ENCODE measurements around the gene LANCL2. TPM values are rescaled to one million over a fixed set of nuclear protein-coding genes. Genes with fewer than 3 reads are reported as not detected.
"Not testable (repeated sequence)": the region's sequence is repeated elsewhere in the genome, so short reads cannot be mapped to it uniquely, and the experiment has no call there.

The LANCL2 gene
- total RNA-seq, 4 donors from 2014 or later, result 6.4 to 27.0 (median 15.6) TPM

GRCh38 chr7:55396233-55396785, 31.2 kb downstream of the LANCL2 start:
- in situ Hi-C loops (cut with MboI; ENCODE audit: low pct_ligation_motif_present in 1 of 4, low pct_unique_long_range_greater_than_20kb in 1 of 4, low sequenced_read_pairs in 3 of 4) (no loop called here), intact Hi-C loops (cut with DNase I; ENCODE audit: low total_unique reads) (no loop called here)
- Histone ChIP-seq H3K4me1 (no peaks in the 10 kb centered on the region), H3K4me3 (no peak overlapping the region), H3K9me3 (no peaks in the 10 kb centered on the region), H3K27me3 (no peaks in the 10 kb centered on the region), H3K36me3 (peaks cover 0 to 7% (median 3%) of the 10 kb centered on the region in 4 donors), H3K27ac (no peak overlapping the region)
- no peak for DNase-seq
- 91 to 92% methylated on average over 4 to 11 of the region's 11 CpGs for WGBS, 2 donors (ENCODE audit: low coverage in 1 of 2)
- TF ChIP-seq POLR2A (IDR thresholded peaks at IDR 0.05), result no peak
- TF ChIP-seq CTCF (IDR thresholded peaks at IDR 0.05), result no peak
- TF ChIP-seq POLR2AphosphoS5 (IDR thresholded peaks at IDR 0.05), result no peak
- no peak for TF ChIP-seq EP300 (IDR thresholded peaks at IDR 0.05; ENCODE audit: low read depth)

- Histone ChIP-seq H3K4me3 (no peak overlapping the region), H3K36me3 (peaks cover 0 to 7% (median 3%) of the 10 kb centered on the region in 4 donors), H3K9me3 (no peaks in the 10 kb centered on the region), H3K4me1 (no peaks in the 10 kb centered on the region), H3K27me3 (no peaks in the 10 kb centered on the region), H3K27ac (no peak overlapping the region)
- TF ChIP-seq POLR2A (IDR thresholded peaks at IDR 0.05), result no peak
- TF ChIP-seq EP300 (IDR thresholded peaks at IDR 0.05; ENCODE audit: low read depth), result no peak
- TF ChIP-seq CTCF (IDR thresholded peaks at IDR 0.05), result no peak
- TF ChIP-seq POLR2AphosphoS5 (IDR thresholded peaks at IDR 0.05), result no peak
- no peak for DNase-seq
- in situ Hi-C loops (cut with MboI; ENCODE audit: low pct_ligation_motif_present in 1 of 4, low pct_unique_long_range_greater_than_20kb in 1 of 4, low sequenced_read_pairs in 3 of 4), result no loop called here
- intact Hi-C loops (cut with DNase I; ENCODE audit: low total_unique reads), result no loop called here
- 90 to 94% methylated on average over 2 to 3 of the region's 3 CpGs for WGBS, 2 donors (ENCODE audit: low coverage in 1 of 2)
These were observed 32.5 kb downstream of the LANCL2 start for GRCh38 chr7:55397617-55398016.

GRCh38 chr7:55400191-55400590, 35.1 kb downstream of the LANCL2 start:
- no peak for DNase-seq
- in situ Hi-C loops (cut with MboI; ENCODE audit: low pct_ligation_motif_present in 1 of 4, low pct_unique_long_range_greater_than_20kb in 1 of 4, low sequenced_read_pairs in 3 of 4), result loop anchor here in 3 of 4 donors (25.0 kb wide), 2 partner anchors 113 to 638 kb away; partner anchors contain the start of gene SEC61G (in 2 of the 3)
- no peak overlapping the region for H3K4me3 ChIP-seq
- intact Hi-C loops (cut with DNase I; ENCODE audit: low total_unique reads), result no loop called here
- H3K4me1 ChIP-seq, result no peaks in the 10 kb centered on the region
- 83 to 92% methylated on average over 1 to 2 of the region's 2 CpGs for WGBS, 2 donors (ENCODE audit: low coverage in 1 of 2)
- peaks cover 0 to 6% (median 0%) of the 10 kb centered on the region in 4 donors for H3K36me3 ChIP-seq
- TF ChIP-seq POLR2A (IDR thresholded peaks at IDR 0.05), result no peak
- no peak for TF ChIP-seq POLR2AphosphoS5 (IDR thresholded peaks at IDR 0.05)
- TF ChIP-seq EP300 (IDR thresholded peaks at IDR 0.05; ENCODE audit: low read depth), result no peak
- TF ChIP-seq CTCF (IDR thresholded peaks at IDR 0.05), result no peak
- H3K27ac ChIP-seq, result no peak overlapping the region
- no peaks in the 10 kb centered on the region for H3K27me3 ChIP-seq
- no peaks in the 10 kb centered on the region for H3K9me3 ChIP-seq

- H3K4me1 ChIP-seq; H3K27ac ChIP-seq; H3K4me3 ChIP-seq; intact Hi-C loops (cut with DNase I; ENCODE audit: low total_unique reads); DNase-seq; H3K27me3 ChIP-seq; H3K36me3 ChIP-seq; H3K9me3 ChIP-seq: not testable (repeated sequence)
- WGBS, 2 donors (ENCODE audit: low coverage in 1 of 2), result no CpG with 5 or more reads among the region's 35 CpGs
- in situ Hi-C loops (cut with MboI; ENCODE audit: low pct_ligation_motif_present in 1 of 4, low pct_unique_long_range_greater_than_20kb in 1 of 4, low sequenced_read_pairs in 3 of 4), result loop anchor here in 3 of 4 donors (25.0 kb wide), 2 partner anchors 115 to 640 kb away; partner anchors contain the start of gene SEC61G (in 2 of the 3)
These were observed 37.4 kb downstream of the LANCL2 start for GRCh38 chr7:55402506-55402905.

Data from transverse colon (tissue), 4 donors.